Measurements from ENCODE around the gene LRFN4. TPM values are rescaled to one million over a fixed set of nuclear protein-coding genes. Genes with fewer than 3 reads are reported as not detected.

Gene LRFN4
- total RNA-seq, 1 experiment from 2014 or later, result 56.7 TPM

DNA sequence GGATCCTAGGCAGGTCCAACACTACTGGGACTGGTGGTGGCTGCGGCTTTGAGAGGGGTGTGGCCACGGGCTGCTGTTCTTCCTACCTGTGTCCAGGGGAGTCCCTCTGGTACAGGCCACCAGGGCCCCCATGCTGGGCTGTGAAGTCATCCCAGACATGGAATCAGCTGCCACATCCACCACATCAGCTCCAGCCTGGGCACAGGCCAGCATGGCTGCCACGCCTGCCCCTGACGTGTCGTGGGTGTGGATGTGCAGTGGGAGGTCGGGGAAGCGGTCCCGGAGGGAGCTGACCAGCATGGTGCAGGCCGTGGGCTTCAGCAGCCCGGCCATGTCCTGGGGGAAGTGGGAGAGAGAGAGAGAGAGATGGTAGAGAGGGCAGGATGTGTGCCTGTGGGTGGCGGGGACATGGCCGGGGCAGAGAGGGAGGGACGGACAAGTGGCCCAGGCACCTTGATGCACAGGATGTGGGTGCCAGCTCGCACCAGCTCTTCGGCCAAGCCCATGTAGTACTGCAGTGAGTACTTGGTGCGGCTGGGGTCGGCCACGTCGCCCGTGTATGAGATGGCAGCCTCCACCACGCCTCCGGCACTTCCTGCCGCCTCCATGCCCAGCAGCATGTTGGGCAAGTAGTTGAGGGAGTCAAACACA, 6.2 kb upstream of the LRFN4 start:
- ChIA-PET CTCF (no interaction called here), POLR2A (no interaction called here)
- no peak overlapping the region for H3K4me3 ChIP-seq (ENCODE audit: low read depth in 2 of 2, low read length in 2 of 2)
- H3K27ac ChIP-seq (ENCODE audit: low read length), result no peak overlapping the region
- H3K27me3 ChIP-seq (ENCODE audit: control insufficient read depth, insufficient read depth, low read length), result no peaks in the 10 kb centered on the region
- H3K36me3 ChIP-seq (ENCODE audit: control insufficient read depth, insufficient read depth, low read length), result peaks cover 3% of the 10 kb centered on the region; the same call in 1 of the 2 replicates
- BruUV-seq (replicated peaks), result no TSS peak
- in situ Hi-C loops (cut with HindIII; ENCODE audit: low pct_unique_long_range_greater_than_20kb, low sequenced_read_pairs) (no loop called here), intact Hi-C loops (cut with micrococcal nuclease; ENCODE audit: unreplicated experiment) (no loop called here)
- peaks cover 17% of the 10 kb centered on the region for H3K4me1 ChIP-seq (ENCODE audit: control insufficient read depth, insufficient read depth, low read length)
- TF ChIP-seq TCF7L2 (IDR thresholded peaks at IDR 0.05; ENCODE audit: low read depth, low read length), result no peak
- TF ChIP-seq SIN3A (IDR thresholded peaks at IDR 0.05; ENCODE audit: borderline replicate concordance, insufficient read depth, low read depth, low read length), result no peak
- TF ChIP-seq, protein P1, sequence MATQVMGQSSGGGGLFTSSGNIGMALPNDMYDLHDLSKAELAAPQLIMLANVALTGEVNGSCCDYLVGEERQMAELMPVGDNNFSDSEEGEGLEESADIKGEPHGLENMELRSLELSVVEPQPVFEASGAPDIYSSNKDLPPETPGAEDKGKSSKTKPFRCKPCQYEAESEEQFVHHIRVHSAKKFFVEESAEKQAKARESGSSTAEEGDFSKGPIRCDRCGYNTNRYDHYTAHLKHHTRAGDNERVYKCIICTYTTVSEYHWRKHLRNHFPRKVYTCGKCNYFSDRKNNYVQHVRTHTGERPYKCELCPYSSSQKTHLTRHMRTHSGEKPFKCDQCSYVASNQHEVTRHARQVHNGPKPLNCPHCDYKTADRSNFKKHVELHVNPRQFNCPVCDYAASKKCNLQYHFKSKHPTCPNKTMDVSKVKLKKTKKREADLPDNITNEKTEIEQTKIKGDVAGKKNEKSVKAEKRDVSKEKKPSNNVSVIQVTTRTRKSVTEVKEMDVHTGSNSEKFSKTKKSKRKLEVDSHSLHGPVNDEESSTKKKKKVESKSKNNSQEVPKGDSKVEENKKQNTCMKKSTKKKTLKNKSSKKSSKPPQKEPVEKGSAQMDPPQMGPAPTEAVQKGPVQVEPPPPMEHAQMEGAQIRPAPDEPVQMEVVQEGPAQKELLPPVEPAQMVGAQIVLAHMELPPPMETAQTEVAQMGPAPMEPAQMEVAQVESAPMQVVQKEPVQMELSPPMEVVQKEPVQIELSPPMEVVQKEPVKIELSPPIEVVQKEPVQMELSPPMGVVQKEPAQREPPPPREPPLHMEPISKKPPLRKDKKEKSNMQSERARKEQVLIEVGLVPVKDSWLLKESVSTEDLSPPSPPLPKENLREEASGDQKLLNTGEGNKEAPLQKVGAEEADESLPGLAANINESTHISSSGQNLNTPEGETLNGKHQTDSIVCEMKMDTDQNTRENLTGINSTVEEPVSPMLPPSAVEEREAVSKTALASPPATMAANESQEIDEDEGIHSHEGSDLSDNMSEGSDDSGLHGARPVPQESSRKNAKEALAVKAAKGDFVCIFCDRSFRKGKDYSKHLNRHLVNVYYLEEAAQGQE (IDR thresholded peaks at IDR 0.05; ENCODE audit: insufficient read depth in 1 of 2, low read depth in 2 of 2, low read length in 1 of 2), result no peak
- no peak for TF ChIP-seq POLR2AphosphoS5 (IDR thresholded peaks at IDR 0.05; ENCODE audit: low read depth, low read length)
- TF ChIP-seq, protein P2, sequence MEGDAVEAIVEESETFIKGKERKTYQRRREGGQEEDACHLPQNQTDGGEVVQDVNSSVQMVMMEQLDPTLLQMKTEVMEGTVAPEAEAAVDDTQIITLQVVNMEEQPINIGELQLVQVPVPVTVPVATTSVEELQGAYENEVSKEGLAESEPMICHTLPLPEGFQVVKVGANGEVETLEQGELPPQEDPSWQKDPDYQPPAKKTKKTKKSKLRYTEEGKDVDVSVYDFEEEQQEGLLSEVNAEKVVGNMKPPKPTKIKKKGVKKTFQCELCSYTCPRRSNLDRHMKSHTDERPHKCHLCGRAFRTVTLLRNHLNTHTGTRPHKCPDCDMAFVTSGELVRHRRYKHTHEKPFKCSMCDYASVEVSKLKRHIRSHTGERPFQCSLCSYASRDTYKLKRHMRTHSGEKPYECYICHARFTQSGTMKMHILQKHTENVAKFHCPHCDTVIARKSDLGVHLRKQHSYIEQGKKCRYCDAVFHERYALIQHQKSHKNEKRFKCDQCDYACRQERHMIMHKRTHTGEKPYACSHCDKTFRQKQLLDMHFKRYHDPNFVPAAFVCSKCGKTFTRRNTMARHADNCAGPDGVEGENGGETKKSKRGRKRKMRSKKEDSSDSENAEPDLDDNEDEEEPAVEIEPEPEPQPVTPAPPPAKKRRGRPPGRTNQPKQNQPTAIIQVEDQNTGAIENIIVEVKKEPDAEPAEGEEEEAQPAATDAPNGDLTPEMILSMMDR (IDR thresholded peaks at IDR 0.05), result no peak
- ATAC-seq, result no peak
- no peak for DNase-seq (ENCODE audit: low read depth, low spot score)
- no peaks in the 10 kb centered on the region for H3K9me3 ChIP-seq (ENCODE audit: control insufficient read depth, insufficient read depth, low read depth, low read length)

DNA sequence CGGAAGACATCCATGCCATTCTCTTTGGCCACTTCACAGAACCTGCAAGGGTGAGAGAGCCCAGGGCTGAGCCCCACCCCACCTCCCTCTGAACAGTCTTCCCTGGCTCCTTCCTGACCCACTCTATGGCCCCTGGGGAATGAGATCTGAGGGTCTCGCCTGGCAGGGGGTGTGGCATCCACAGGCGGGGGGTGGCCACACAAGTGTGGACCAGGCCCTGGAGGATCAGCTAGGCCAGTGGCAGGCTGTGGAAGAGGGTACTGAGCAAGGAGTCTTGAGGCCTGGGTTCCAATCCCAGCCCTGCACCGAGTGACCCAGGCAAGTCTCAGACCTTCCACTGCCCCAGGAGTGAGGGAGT, 5.6 kb upstream of the LRFN4 start:
- POLR2A ChIA-PET, result no interaction called here
- no peaks in the 10 kb centered on the region for H3K27me3 ChIP-seq (ENCODE audit: control insufficient read depth, insufficient read depth, low read length)
- CTCF ChIA-PET, result no interaction called here
- no TSS peak for BruUV-seq (replicated peaks)
- no peaks in the 10 kb centered on the region for H3K9me3 ChIP-seq (ENCODE audit: control insufficient read depth, insufficient read depth, low read depth, low read length)
- no peak for TF ChIP-seq SIN3A (IDR thresholded peaks at IDR 0.05; ENCODE audit: borderline replicate concordance, insufficient read depth, low read depth, low read length)
- TF ChIP-seq, protein P2 (IDR thresholded peaks at IDR 0.05), result no peak
- TF ChIP-seq, protein P1 (IDR thresholded peaks at IDR 0.05; ENCODE audit: insufficient read depth in 1 of 2, low read depth in 2 of 2, low read length in 1 of 2), result no peak
- TF ChIP-seq POLR2AphosphoS5 (IDR thresholded peaks at IDR 0.05; ENCODE audit: low read depth, low read length), result no peak
- no peak for TF ChIP-seq TCF7L2 (IDR thresholded peaks at IDR 0.05; ENCODE audit: low read depth, low read length)
- H3K27ac ChIP-seq (ENCODE audit: low read length), result no peak overlapping the region
- H3K36me3 ChIP-seq (ENCODE audit: control insufficient read depth, insufficient read depth, low read length), result peaks cover 3% of the 10 kb centered on the region; the same call in 1 of the 2 replicates
- H3K4me1 ChIP-seq (ENCODE audit: control insufficient read depth, insufficient read depth, low read length), result peaks cover 14% of the 10 kb centered on the region
- intact Hi-C loops (cut with micrococcal nuclease; ENCODE audit: unreplicated experiment) (no loop called here), in situ Hi-C loops (cut with HindIII; ENCODE audit: low pct_unique_long_range_greater_than_20kb, low sequenced_read_pairs) (no loop called here)
- no peak overlapping the region for H3K4me3 ChIP-seq (ENCODE audit: low read depth in 2 of 2, low read length in 2 of 2)
- no peak for DNase-seq (ENCODE audit: low read depth, low spot score)
- ATAC-seq, result no peak
